ENCODE measurements around the gene USP5. TPM values are rescaled to one million over a fixed set of nuclear protein-coding genes. Genes with fewer than 3 reads are reported as not detected.
A peak's percentile ranks its signal among the peaks of the same experiment; 100 is the strongest.

Gene USP5
- total RNA-seq, 3 donors from 2014 or later = 32.6 to 52.8 (median 34.7) TPM

DNA sequence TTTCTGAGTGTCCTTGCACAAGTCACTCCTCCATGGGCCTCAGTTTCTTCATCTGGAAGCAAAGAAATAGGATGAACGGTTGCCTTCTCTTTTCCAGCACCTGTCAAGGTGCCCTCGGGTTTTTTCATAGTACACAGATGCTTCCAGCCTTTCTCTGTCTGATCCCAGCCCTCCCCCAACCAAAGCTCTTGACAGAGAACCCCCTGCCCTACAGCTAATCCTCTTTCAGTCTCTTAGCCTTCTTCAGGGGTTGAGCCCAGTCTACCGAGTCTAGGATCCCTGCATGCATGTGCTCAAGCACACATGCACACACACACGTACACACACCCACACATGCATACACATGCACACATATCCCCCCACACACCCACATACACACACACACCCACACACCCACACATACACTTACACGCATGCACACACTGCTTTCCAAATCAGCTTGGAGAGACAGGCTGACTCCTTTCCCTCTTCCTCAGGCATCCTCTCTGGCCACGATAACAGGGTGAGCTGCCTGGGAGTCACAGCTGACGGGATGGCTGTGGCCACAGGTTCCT, 5.6 kb upstream of the USP5 start:
- Histone ChIP-seq H3K27me3 (no peaks in the 10 kb centered on the region), H3K27ac (no peak overlapping the region), H3K36me3 (no peaks in the 10 kb centered on the region), H3K9me3 (no peaks in the 10 kb centered on the region), H3K4me1 (no peaks in the 10 kb centered on the region), H3K4me3 (no peak overlapping the region)
- TF ChIP-seq, protein P1, sequence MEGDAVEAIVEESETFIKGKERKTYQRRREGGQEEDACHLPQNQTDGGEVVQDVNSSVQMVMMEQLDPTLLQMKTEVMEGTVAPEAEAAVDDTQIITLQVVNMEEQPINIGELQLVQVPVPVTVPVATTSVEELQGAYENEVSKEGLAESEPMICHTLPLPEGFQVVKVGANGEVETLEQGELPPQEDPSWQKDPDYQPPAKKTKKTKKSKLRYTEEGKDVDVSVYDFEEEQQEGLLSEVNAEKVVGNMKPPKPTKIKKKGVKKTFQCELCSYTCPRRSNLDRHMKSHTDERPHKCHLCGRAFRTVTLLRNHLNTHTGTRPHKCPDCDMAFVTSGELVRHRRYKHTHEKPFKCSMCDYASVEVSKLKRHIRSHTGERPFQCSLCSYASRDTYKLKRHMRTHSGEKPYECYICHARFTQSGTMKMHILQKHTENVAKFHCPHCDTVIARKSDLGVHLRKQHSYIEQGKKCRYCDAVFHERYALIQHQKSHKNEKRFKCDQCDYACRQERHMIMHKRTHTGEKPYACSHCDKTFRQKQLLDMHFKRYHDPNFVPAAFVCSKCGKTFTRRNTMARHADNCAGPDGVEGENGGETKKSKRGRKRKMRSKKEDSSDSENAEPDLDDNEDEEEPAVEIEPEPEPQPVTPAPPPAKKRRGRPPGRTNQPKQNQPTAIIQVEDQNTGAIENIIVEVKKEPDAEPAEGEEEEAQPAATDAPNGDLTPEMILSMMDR (IDR thresholded peaks at IDR 0.05) = no peak
- no peak for TF ChIP-seq POLR2A (IDR thresholded peaks at IDR 0.05)
- no peak for TF ChIP-seq POLR2AphosphoS5 (IDR thresholded peaks at IDR 0.05)
- no peak for DNase-seq (ENCODE audit: low spot score in 2 of 2)
- intact Hi-C loops (cut with DNase I; ENCODE audit: low total_unique reads) = no loop called here

DNA sequence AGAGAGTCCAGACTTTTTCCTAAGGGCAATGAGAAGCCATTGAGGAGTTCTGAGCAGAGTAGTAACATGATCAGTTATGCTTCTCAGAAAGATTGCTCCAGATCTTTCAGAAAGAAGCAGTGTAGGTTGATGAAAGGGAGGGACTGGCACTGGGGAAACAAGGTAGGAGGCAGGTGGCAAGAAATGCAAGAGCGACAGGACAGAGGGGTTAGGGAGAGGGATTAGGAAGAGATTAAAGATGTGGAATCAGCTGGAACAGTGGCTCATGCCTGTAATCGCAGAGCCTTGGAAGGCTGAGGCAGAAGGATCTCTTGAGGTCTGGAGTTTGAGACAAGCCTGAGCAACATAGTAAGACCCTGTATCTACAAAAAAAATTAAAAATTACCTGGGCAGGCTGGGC, 4.3 kb upstream of the USP5 start:
- no peak for TF ChIP-seq POLR2A (IDR thresholded peaks at IDR 0.05)
- Histone ChIP-seq H3K9me3 (no peaks in the 10 kb centered on the region), H3K27me3 (no peaks in the 10 kb centered on the region), H3K27ac (no peak overlapping the region), H3K4me3 (no peak overlapping the region), H3K4me1 (no peaks in the 10 kb centered on the region), H3K36me3 (no peaks in the 10 kb centered on the region)
- no peak for DNase-seq (ENCODE audit: low spot score in 2 of 2)
- intact Hi-C loops (cut with DNase I; ENCODE audit: low total_unique reads) = no loop called here

DNA sequence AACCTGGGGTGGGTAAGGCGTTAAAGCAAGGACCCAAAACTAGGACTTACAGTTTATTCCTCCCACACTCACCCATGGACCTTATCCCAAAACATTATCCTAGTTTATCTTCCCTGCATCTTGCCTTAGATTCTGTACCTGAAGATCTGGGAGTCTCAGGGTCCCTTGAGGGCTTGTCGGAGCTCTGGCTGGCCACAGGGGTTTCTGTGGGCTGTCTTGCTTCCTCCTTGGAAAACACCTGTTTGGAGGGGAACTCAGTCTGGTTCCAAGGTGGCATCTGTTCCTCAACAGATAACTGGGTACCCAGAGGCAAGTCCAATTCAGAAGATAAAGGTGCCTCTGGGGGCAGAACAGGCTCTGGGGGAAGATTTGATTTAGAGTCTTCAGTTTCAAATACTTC, 2.5 kb upstream of the USP5 start:
- Histone ChIP-seq H3K27me3 (no peaks in the 10 kb centered on the region), H3K36me3 (no peaks in the 10 kb centered on the region), H3K4me1 (peaks cover 4 to 6% of the 10 kb centered on the region in 2 donors), H3K4me3 (no peak overlapping the region), H3K9me3 (no peaks in the 10 kb centered on the region), H3K27ac (no peak overlapping the region)
- DNase-seq (ENCODE audit: low spot score in 2 of 2) = no peak
- intact Hi-C loops (cut with DNase I; ENCODE audit: low total_unique reads) = no loop called here
- TF ChIP-seq POLR2AphosphoS5 (IDR thresholded peaks at IDR 0.05) = no peak
- TF ChIP-seq POLR2A (IDR thresholded peaks at IDR 0.05) = no peak
- TF ChIP-seq, protein P1 (IDR thresholded peaks at IDR 0.05) = no peak

DNA sequence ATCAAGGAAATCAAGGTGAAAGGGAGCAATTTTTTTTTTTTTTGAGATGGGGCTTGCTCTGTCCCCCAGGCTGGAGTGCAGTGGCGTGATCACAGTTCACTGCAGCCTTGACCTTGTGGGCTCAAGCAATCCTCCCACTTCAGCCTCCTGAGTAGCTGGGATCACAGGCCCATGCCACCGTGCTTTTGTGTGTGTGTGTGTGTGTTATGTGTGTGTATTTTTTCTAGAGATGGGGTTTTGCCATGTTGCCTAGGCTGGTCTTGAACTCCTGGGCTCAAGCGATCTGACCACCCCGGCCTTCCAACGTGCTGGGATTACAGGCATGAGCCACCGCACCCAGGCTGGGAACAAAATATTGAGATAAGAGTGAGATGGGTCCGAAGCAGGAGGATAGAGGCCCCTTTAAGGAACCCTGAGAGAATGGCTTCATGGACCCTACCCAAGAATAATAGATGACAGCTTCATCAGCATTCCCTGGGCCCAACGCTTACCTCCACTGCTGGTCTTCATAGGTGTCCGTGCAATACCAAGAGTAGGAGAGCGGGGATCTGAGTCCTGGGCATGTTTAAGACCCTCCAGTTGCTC, 1.9 kb upstream of the USP5 start:
- Histone ChIP-seq H3K9me3 (no peaks in the 10 kb centered on the region), H3K27ac (no peak overlapping the region), H3K36me3 (no peaks in the 10 kb centered on the region), H3K4me3 (no peak overlapping the region), H3K27me3 (no peaks in the 10 kb centered on the region), H3K4me1 (peaks cover 4 to 6% of the 10 kb centered on the region in 2 donors)
- no peak for TF ChIP-seq POLR2A (IDR thresholded peaks at IDR 0.05)
- DNase-seq (ENCODE audit: low spot score in 2 of 2) = no peak
- intact Hi-C loops (cut with DNase I; ENCODE audit: low total_unique reads) = no loop called here

DNA sequence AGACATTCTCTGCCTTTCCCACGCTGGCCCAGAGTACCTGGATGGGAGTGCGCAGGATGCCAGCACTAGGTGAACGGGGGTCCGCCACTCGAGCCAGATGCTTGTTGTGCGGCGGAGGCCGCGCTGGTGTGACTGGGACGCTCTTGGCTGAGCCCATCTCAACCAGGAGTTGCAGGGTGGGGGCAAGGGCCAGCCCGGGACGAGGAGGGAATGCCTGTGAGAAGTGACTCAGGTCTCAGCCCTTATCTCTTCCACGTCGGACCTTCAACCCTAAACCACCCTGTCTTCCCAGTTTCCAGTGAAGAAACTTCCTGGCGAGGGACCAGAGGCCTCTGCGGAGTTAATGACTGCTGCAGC, 1.2 kb upstream of the USP5 start:
- Histone ChIP-seq H3K36me3 (no peaks in the 10 kb centered on the region), H3K27ac (peak overlapping the region in 1 of 2 donors; percentile 94), H3K4me3 (peak overlapping the region in 2 of 3 donors; percentile 74 to 80), H3K27me3 (no peaks in the 10 kb centered on the region), H3K9me3 (no peaks in the 10 kb centered on the region), H3K4me1 (peaks cover 4 to 6% of the 10 kb centered on the region in 2 donors)
- intact Hi-C loops (cut with DNase I; ENCODE audit: low total_unique reads) = no loop called here
- no peak for TF ChIP-seq POLR2A (IDR thresholded peaks at IDR 0.05)
- TF ChIP-seq, protein P1 (IDR thresholded peaks at IDR 0.05) = no peak
- TF ChIP-seq POLR2AphosphoS5 (IDR thresholded peaks at IDR 0.05) = no peak
- no peak for DNase-seq (ENCODE audit: low spot score in 2 of 2)

DNA sequence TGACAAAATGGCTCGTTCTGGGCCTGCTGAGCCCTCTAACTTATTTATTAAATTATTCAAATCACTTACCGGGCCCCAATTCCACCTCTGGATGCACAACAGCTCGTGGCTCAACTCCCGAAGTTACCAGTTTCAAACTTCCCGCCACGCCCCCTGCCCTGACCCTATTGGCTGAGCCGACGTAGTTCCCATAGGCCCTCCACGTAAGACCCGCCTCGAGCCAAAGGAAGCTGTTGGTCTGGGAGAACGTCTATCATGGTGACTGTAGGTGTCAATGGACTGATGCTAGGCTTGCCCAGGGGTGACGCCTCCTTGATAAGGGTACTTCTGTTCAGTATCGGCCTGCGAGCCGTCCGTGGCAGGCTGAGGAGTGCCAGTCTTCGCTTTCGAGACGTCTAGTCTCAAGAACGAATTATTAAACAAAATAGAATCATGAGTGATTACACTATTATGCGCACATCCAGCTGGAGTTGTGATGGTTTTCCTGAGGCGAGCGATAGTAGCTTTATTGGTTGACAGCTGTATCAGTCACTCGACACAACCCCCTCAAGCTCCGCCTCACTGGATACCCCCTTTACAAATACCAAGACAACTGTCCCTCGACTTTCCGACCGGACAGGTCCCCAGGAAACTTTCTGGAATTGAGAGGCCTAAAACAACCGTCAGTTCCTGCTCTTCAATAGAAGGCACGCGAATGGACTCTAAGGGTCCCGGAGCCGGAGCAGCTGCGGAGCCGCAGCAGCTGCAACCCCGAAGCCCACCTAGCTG, 613 bp upstream of the USP5 start, which contains the start of gene CDCA3:
CDCA3 (minus strand) TSS at position 134 of the 768 bp plus-strand sequence. CDS start 334 bp downstream, outside the sequence.
- intact Hi-C loops (cut with DNase I; ENCODE audit: low total_unique reads) = no loop called here
- DNase-seq (ENCODE audit: low spot score in 2 of 2) = peak; percentile 92 to 97
- Histone ChIP-seq H3K36me3 (no peaks in the 10 kb centered on the region), H3K9me3 (no peaks in the 10 kb centered on the region), H3K27me3 (no peaks in the 10 kb centered on the region), H3K27ac (peak within 1 kb of the TSS; percentile 93 to 94), H3K4me1 (peaks cover 4 to 6% of the 10 kb centered on the region in 2 donors), H3K4me3 (peak within 1 kb of the TSS; percentile 74 to 80 (median 75))
- TF ChIP-seq, protein P1 (IDR thresholded peaks at IDR 0.05) = no peak
- TF ChIP-seq POLR2A (IDR thresholded peaks at IDR 0.05) (peak; percentile 24), POLR2AphosphoS5 (IDR thresholded peaks at IDR 0.05) (peak; percentile 82 to 87 (median 85))

Data from breast epithelium (tissue), 4 donors.